Choroid plexus epithelial cell (primary cell): ENCODE results near the gene NFATC2.

ENCODE experiments used
- DNase-seq: peaks from one replicate; pipeline ENCODE4 v3.0.0-alpha.2; 2010; ENCODE audit warnings: low read depth
- H3K4me3 ChIP-seq: 2 replicates; pipeline ENCODE4 v1.5.1; 2011; ENCODE audit warnings: low read depth, mild to moderate bottlenecking, control low read depth, low read length, moderate library complexity
- CTCF ChIP-seq: conservative IDR thresholded peaks from 2 replicates; pipeline ENCODE4 v1.5.1; 2011; ENCODE audit warnings: low read depth, mild to moderate bottlenecking, control low read depth, inconsistent platforms, low read length, moderate library complexity

NFATC2 gene

GRCh38 chr20:51379601-51380341, 162.7 kb downstream of the NFATC2 start:
- DNase-seq = no peak
- H3K4me3 ChIP-seq = no peak overlapping the region
- TF ChIP-seq CTCF = no peak

- TF ChIP-seq CTCF = peak; percentile 29
- no peak overlapping the region for H3K4me3 ChIP-seq
- no peak for DNase-seq
Observed at GRCh38 chr20:51378171-51378928, 164.2 kb downstream of the NFATC2 start.

GRCh38 chr20:51377132-51377531, 165.4 kb downstream of the NFATC2 start:
- no peak for TF ChIP-seq CTCF
- no peak for DNase-seq
- H3K4me3 ChIP-seq = no peak overlapping the region

GRCh38 chr20:51376111-51376510, 166.4 kb downstream of the NFATC2 start:
- H3K4me3 ChIP-seq = no peak overlapping the region

GRCh38 chr20:51375561-51375960, 167.0 kb downstream of the NFATC2 start:
- TF ChIP-seq CTCF = no peak
- H3K4me3 ChIP-seq = no peak overlapping the region
- no peak for DNase-seq

More at GRCh38 chr20:51376111-51376510, 166.4 kb downstream of the NFATC2 start:
- DNase-seq = no peak
- no peak for TF ChIP-seq CTCF

- DNase-seq = no peak
- no peak overlapping the region for H3K4me3 ChIP-seq
- TF ChIP-seq CTCF = no peak
Observed at GRCh38 chr20:51374961-51375360, 167.6 kb downstream of the NFATC2 start.
